Neural cell (in vitro differentiated cells): Measurements from ENCODE around the gene TGFBR3. TPM values are rescaled to one million over a fixed set of nuclear protein-coding genes. Genes with fewer than 3 reads are reported as not detected.

Source experiments
- H2AFZ ChIP-seq: fragments of 200-600, 300-800 bp; sonication (generic), shearing (Covaris generic); 2 replicates; pipeline ENCODE4 v1.6.0; 2014; ENCODE audit warnings: low read depth, mild to moderate bottlenecking, antibody characterized with exemption, low read length, moderate library complexity
- H3F3A ChIP-seq: fragments of 200-600 bp; shearing (Covaris generic); 2 replicates; pipeline ENCODE4 v1.6.1; 2016; ENCODE audit warnings: mild to moderate bottlenecking, moderate library complexity, mixed read lengths, antibody characterized with exemption, low read length; ENCODE audit not compliant: insufficient read depth, poor library complexity, severe bottlenecking
- H3K27ac ChIP-seq: fragments of 200-600, 300-800 bp; sonication (generic), shearing (Covaris generic); 2 replicates; pipeline ENCODE4 v1.5.1; 2014; ENCODE audit warnings: mild to moderate bottlenecking, low read length, moderate library complexity
- H3K27me3 ChIP-seq: fragments of 300-800, 200-600 bp; sonication (generic), shearing (Covaris generic); 2 replicates; pipeline ENCODE4 v1.6.0; 2014; ENCODE audit warnings: mild to moderate bottlenecking, low read depth, low read length, moderate library complexity; ENCODE audit not compliant: insufficient read depth
- H3K36me3 ChIP-seq: fragments of 300-800, 200-600 bp; sonication (generic), shearing (Covaris generic); 2 replicates; pipeline ENCODE4 v1.5.1; 2014; ENCODE audit warnings: mild to moderate bottlenecking, antibody characterized with exemption, low read length, moderate library complexity; ENCODE audit not compliant: insufficient read depth
- H3K4me2 ChIP-seq: fragments of 300-800, 200-600 bp; sonication (generic), shearing (Covaris generic); 2 replicates; pipeline ENCODE4 v1.6.0; 2014; ENCODE audit warnings: mild to moderate bottlenecking, low read length
- H3K4me3 ChIP-seq: fragments of 300-800, 200-600 bp; sonication (generic), shearing (Covaris generic); 2 replicates; pipeline ENCODE4 v1.5.1; 2014; ENCODE audit warnings: mild to moderate bottlenecking, low read length, moderate library complexity
- H3K79me2 ChIP-seq: fragments of 200-600 bp; shearing (Covaris generic); replicated peaks from 2 replicates; pipeline ENCODE4 v1.6.0; 2014; ENCODE audit warnings: mild to moderate bottlenecking, low read length, moderate library complexity; ENCODE audit not compliant: insufficient read depth
- H3K9ac ChIP-seq: fragments of 300-800, 200-600 bp; sonication (generic), shearing (Covaris generic); 2 replicates; pipeline ENCODE4 v1.6.1; 2016; ENCODE audit warnings: mild to moderate bottlenecking, low read length, mixed read lengths
- H3K9me2 ChIP-seq: fragments of 200-600 bp; shearing (Covaris generic); 2 replicates; pipeline ENCODE4 v1.6.1; 2016; ENCODE audit warnings: mild to moderate bottlenecking, low read length, mixed read lengths; ENCODE audit not compliant: insufficient read depth
- H3K9me3 ChIP-seq: fragments of 200-600, 300-800 bp; sonication (generic), shearing (Covaris generic); 2 replicates; pipeline ENCODE4 v1.6.1; 2016; ENCODE audit warnings: mild to moderate bottlenecking, mixed run types, low read length, moderate library complexity, mixed read lengths
- H4K20me1 ChIP-seq: fragments of 200-600 bp; shearing (Covaris generic); 2 replicates; pipeline ENCODE4 v1.6.1; 2016; ENCODE audit warnings: mild to moderate bottlenecking, mixed run types; ENCODE audit not compliant: insufficient read depth
- EP300 ChIP-seq: fragments of 450-650 bp; conservative IDR thresholded peaks from 2 replicates; pipeline ENCODE4 v1.6.1; 2014; ENCODE audit warnings: antibody characterized with exemption, mild to moderate bottlenecking, moderate library complexity; ENCODE audit not compliant: poor library complexity, severe bottlenecking
- EZH2 ChIP-seq: fragments of 200-600, 300-800 bp; shearing (Covaris generic), sonication (generic); IDR thresholded peaks from 2 replicates; pipeline ENCODE4 v1.6.1; 2014; ENCODE audit warnings: antibody characterized with exemption, low read length, borderline replicate concordance, mild to moderate bottlenecking; ENCODE audit not compliant: insufficient read depth, poor library complexity, severe bottlenecking
- MXI1 ChIP-seq: fragments of 450-650 bp; conservative IDR thresholded peaks from 2 replicates; pipeline ENCODE4 v1.6.1; 2014; ENCODE audit warnings: antibody characterized with exemption, mild to moderate bottlenecking; ENCODE audit not compliant: poor library complexity, severe bottlenecking
- POLR2AphosphoS5 ChIP-seq: IDR thresholded peaks from 2 replicates; pipeline ENCODE4 v1.6.1; 2012
- RAD21 ChIP-seq: fragments of 450-650 bp; conservative IDR thresholded peaks from 2 replicates; pipeline ENCODE4 v1.6.1; 2014; ENCODE audit warnings: antibody characterized with exemption, mild to moderate bottlenecking, moderate library complexity
- SMC3 ChIP-seq: fragments of 450-650 bp; conservative IDR thresholded peaks from 2 replicates; pipeline ENCODE4 v1.6.1; 2014; ENCODE audit warnings: antibody characterized with exemption, mild to moderate bottlenecking, moderate library complexity; ENCODE audit not compliant: poor library complexity
- TAF1 ChIP-seq: IDR thresholded peaks from 2 replicates; pipeline ENCODE4 v1.6.1; 2012; ENCODE audit warnings: low read depth
- polyA minus RNA-seq: library from RNA; depleted of rRNA, polyadenylated mRNA; stranded (reverse); fragments of >200 nt; gene quantifications from 2 replicates; pipeline ENCODE4 v1.2.3, GENCODE V29; 2014
- polyA plus RNA-seq: library from polyadenylated mRNA; depleted of rRNA; stranded (reverse); fragments of >200 nt; gene quantifications from 2 replicates; pipeline ENCODE4 v1.2.3, GENCODE V29; 2014
- TF ChIP-seq, protein P1 (sequence below): fragments of 450-650 bp; IDR thresholded peaks from 2 replicates; pipeline ENCODE4 v1.5.1; 2014; ENCODE audit warnings: antibody characterized with exemption, mild to moderate bottlenecking, moderate library complexity; ENCODE audit not compliant: poor library complexity, severe bottlenecking
- TF ChIP-seq, protein P2 (sequence below): IDR thresholded peaks from 2 replicates; pipeline ENCODE4 v1.6.1; 2012; ENCODE audit warnings: borderline replicate concordance

TGFBR3 gene
- polyA plus RNA-seq = 0.25 and 0.28 TPM in 2 replicates
- 0.35 and 1.2 TPM in 2 replicates for polyA minus RNA-seq

DNA sequence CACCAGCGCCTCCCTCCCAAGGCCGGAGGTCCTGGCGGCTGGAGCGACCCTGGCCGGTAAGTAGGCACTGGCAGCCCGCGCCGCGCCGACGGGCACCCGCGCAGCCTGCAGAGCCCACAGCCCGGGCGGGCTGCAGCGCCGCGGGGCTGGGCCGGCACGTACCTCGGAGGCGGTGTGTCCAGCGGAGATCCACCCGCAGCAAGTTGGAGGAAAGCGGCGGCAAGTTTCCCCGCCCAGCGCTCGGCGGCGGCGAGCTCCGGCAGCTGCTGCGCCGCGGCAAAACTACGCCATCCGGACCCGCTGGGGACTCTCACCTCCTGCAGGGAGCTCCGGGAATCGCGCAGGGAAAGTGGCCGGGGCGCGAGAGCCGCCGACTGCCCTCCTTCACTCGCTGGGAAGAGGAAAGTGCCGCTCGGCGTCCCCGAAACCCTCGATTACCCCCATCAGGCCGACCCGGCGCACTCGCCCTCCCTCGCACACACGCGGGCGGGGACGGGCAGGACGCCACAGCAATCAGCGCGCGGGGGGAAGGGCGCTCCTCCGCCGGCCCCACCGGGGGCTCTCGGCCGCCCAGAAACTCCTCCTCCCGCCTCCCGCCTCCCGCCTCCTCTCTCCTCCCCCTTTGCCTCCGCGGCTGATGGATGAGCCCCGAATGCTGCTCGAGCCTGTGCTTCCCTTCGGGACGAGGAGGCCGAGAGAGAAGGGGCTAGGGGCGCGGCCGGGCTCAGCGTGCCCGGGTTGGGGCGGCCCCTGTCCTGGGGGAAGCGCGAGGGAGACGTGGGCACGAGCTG lies at the start of gene TGFBR3:
TSS of gene TGFBR3 (minus strand) at position 436 of the 791 bp plus-strand sequence. CDS start 24,620 bp downstream, outside the sequence.
- H3K9ac ChIP-seq = peak within 1 kb of the TSS; percentile 49
- peak within 1 kb of the TSS; percentile 84 for H3K4me2 ChIP-seq
- H3K9me3 ChIP-seq = no peaks in the 10 kb centered on the region
- H3K9me2 ChIP-seq = no peaks in the 10 kb centered on the region
- peak within 1 kb of the TSS; percentile 93 for H3K4me3 ChIP-seq
- H3F3A ChIP-seq = peaks cover 5% of the 10 kb centered on the region
- no peaks in the 10 kb centered on the region for H4K20me1 ChIP-seq
- TF ChIP-seq SMC3 (peak; percentile 43), MXI1 (peak; percentile 54), POLR2AphosphoS5 (no peak), EZH2 (no peak), EP300 (peak; percentile 8), RAD21 (peak; percentile 40)
- TF ChIP-seq, protein P1, sequence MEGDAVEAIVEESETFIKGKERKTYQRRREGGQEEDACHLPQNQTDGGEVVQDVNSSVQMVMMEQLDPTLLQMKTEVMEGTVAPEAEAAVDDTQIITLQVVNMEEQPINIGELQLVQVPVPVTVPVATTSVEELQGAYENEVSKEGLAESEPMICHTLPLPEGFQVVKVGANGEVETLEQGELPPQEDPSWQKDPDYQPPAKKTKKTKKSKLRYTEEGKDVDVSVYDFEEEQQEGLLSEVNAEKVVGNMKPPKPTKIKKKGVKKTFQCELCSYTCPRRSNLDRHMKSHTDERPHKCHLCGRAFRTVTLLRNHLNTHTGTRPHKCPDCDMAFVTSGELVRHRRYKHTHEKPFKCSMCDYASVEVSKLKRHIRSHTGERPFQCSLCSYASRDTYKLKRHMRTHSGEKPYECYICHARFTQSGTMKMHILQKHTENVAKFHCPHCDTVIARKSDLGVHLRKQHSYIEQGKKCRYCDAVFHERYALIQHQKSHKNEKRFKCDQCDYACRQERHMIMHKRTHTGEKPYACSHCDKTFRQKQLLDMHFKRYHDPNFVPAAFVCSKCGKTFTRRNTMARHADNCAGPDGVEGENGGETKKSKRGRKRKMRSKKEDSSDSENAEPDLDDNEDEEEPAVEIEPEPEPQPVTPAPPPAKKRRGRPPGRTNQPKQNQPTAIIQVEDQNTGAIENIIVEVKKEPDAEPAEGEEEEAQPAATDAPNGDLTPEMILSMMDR = peak; percentile 63
- peaks cover 25% of the 10 kb centered on the region for H3K27me3 ChIP-seq
- no peak within 1 kb of the TSS for H3K27ac ChIP-seq
- no peaks in the 10 kb centered on the region for H3K36me3 ChIP-seq
- H2AFZ ChIP-seq = peak within 1 kb of the TSS; percentile 65
- no peaks in the 10 kb centered on the region for H3K79me2 ChIP-seq

DNA sequence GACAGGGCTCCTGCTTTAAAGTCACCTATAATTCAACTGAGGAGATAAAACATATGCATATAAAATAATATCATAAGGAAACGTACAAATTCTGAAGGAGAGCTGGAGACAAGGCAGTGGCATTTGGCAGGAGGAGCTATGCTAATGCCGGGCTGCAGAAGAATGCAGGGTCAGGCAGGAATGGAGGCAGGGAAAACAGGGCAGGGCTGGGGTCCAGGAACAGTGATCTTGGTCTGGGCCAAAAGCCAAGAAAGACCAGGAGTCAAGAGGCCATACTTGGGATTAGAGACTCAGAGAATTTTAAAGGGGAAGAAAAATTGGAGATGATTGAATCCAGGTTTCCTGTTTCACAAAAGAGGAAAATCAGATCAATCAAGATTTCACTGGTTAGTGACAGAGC lies 43.3 kb upstream of the TGFBR3 start:
- no peak overlapping the region for H3K4me2 ChIP-seq
- no peaks in the 10 kb centered on the region for H3K9me3 ChIP-seq
- H3K79me2 ChIP-seq = no peaks in the 10 kb centered on the region
- H3K27ac ChIP-seq = no peak overlapping the region
- no peaks in the 10 kb centered on the region for H3F3A ChIP-seq
- H3K27me3 ChIP-seq = no peaks in the 10 kb centered on the region
- H3K36me3 ChIP-seq = no peaks in the 10 kb centered on the region
- no peaks in the 10 kb centered on the region for H3K9me2 ChIP-seq
- H2AFZ ChIP-seq = no peak overlapping the region
- TF ChIP-seq RAD21 (no peak), MXI1 (no peak), EP300 (no peak), POLR2AphosphoS5 (no peak), SMC3 (no peak), EZH2 (no peak), TAF1 (no peak)
- TF ChIP-seq, protein P2, sequence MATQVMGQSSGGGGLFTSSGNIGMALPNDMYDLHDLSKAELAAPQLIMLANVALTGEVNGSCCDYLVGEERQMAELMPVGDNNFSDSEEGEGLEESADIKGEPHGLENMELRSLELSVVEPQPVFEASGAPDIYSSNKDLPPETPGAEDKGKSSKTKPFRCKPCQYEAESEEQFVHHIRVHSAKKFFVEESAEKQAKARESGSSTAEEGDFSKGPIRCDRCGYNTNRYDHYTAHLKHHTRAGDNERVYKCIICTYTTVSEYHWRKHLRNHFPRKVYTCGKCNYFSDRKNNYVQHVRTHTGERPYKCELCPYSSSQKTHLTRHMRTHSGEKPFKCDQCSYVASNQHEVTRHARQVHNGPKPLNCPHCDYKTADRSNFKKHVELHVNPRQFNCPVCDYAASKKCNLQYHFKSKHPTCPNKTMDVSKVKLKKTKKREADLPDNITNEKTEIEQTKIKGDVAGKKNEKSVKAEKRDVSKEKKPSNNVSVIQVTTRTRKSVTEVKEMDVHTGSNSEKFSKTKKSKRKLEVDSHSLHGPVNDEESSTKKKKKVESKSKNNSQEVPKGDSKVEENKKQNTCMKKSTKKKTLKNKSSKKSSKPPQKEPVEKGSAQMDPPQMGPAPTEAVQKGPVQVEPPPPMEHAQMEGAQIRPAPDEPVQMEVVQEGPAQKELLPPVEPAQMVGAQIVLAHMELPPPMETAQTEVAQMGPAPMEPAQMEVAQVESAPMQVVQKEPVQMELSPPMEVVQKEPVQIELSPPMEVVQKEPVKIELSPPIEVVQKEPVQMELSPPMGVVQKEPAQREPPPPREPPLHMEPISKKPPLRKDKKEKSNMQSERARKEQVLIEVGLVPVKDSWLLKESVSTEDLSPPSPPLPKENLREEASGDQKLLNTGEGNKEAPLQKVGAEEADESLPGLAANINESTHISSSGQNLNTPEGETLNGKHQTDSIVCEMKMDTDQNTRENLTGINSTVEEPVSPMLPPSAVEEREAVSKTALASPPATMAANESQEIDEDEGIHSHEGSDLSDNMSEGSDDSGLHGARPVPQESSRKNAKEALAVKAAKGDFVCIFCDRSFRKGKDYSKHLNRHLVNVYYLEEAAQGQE = no peak
- TF ChIP-seq, protein P1 = no peak
- no peak overlapping the region for H3K9ac ChIP-seq
- H3K4me3 ChIP-seq = no peak overlapping the region
- H4K20me1 ChIP-seq = no peaks in the 10 kb centered on the region
